Activated naive CD8-positive, alpha-beta T cell (primary cell): ENCODE measurements around the gene LONP2.
"Not testable (repeated sequence)": the region's sequence is repeated elsewhere in the genome, so short reads cannot be mapped to it uniquely, and the experiment has no call there.

Experiments used
- H3K27ac Mint-ChIP-seq: one replicate; pipeline ENCODE4 v1.8.0; 2021; ENCODE audit warnings: mixed read lengths
- H3K27me3 Mint-ChIP-seq: one replicate; pipeline ENCODE4 v1.8.0; 2021; ENCODE audit warnings: mixed read lengths
- H3K36me3 Mint-ChIP-seq: one replicate; pipeline ENCODE4 v1.8.0; 2021; ENCODE audit warnings: mixed read lengths
- H3K4me1 Mint-ChIP-seq: one replicate; pipeline ENCODE4 v1.8.0; 2021; ENCODE audit warnings: low read depth, mixed read lengths
- H3K4me3 Mint-ChIP-seq: one replicate; pipeline ENCODE4 v1.8.0; 2021; ENCODE audit warnings: mild to moderate bottlenecking, mixed read lengths
- H3K9me3 Mint-ChIP-seq: one replicate; pipeline ENCODE4 v1.8.0; 2021; ENCODE audit warnings: low read depth, mixed read lengths

Gene LONP2

DNA sequence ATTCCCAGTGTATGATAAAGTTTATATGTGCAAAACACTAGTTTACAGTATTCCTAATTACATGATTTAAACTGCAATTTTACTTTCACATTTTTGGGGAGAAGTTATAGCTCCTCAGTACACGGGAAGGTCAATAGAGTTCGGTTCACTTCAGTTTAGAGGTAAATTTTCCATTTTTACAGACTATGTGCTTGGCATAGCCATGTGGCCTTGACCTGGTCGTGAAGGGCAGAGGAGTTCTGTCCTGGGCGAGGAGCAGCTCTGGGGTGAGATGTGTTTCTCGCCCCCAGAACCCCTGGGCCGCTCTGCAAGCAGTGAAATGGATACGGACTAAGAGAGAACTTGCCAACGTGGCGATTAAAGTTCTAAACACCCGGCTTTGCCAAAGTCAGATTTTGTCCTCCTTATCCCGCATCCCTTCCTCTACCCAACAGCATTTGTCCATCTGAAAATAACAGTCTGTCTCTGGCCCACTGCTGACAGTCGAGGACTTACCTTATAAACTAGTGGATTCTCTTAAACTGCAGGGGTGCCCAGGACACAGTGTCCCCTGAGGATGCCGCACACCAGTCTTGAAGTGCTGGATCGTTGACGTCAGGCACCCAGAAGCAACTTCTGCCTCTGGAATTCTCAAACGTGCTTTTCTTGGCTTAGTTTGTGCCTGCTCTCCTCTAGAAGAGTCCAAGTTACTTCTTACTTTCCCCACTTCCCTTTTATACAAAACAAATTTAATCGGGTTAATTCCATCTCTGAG is 142.6 kb downstream of the LONP2 start:
- H3K9me3 Mint-ChIP-seq, result no peaks in the 10 kb centered on the region
- no peaks in the 10 kb centered on the region for H3K36me3 Mint-ChIP-seq
- peaks cover 16% of the 10 kb centered on the region for H3K4me1 Mint-ChIP-seq
- H3K27me3 Mint-ChIP-seq, result no peaks in the 10 kb centered on the region
- peak overlapping the region; percentile 10 for H3K27ac Mint-ChIP-seq
- peak overlapping the region; percentile 25 for H3K4me3 Mint-ChIP-seq

DNA sequence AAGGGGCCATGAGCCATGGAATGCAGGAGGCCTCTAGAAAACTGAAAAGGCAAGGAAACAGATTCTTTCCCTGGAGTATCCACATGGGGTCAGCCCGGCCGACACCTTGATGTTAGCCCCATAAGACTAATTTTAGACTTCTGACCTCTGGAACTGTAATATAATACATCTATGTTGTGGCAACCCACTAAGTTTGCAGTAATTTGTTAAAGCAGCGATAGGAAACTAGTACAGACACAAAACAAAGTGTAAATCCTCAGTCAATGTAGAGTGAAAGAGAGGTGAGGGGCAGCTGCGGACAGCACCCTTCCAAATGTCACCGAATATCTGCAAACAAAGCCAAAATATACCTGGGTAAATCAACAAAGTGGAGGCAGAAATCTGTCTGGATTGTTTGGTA is 148.3 kb downstream of the LONP2 start:
- H3K36me3 Mint-ChIP-seq, result no peaks in the 10 kb centered on the region
- no peaks in the 10 kb centered on the region for H3K4me1 Mint-ChIP-seq
- H3K27me3 Mint-ChIP-seq, result no peaks in the 10 kb centered on the region
- H3K4me3 Mint-ChIP-seq, result no peak overlapping the region
- no peak overlapping the region for H3K27ac Mint-ChIP-seq
- H3K9me3 Mint-ChIP-seq, result no peaks in the 10 kb centered on the region

DNA sequence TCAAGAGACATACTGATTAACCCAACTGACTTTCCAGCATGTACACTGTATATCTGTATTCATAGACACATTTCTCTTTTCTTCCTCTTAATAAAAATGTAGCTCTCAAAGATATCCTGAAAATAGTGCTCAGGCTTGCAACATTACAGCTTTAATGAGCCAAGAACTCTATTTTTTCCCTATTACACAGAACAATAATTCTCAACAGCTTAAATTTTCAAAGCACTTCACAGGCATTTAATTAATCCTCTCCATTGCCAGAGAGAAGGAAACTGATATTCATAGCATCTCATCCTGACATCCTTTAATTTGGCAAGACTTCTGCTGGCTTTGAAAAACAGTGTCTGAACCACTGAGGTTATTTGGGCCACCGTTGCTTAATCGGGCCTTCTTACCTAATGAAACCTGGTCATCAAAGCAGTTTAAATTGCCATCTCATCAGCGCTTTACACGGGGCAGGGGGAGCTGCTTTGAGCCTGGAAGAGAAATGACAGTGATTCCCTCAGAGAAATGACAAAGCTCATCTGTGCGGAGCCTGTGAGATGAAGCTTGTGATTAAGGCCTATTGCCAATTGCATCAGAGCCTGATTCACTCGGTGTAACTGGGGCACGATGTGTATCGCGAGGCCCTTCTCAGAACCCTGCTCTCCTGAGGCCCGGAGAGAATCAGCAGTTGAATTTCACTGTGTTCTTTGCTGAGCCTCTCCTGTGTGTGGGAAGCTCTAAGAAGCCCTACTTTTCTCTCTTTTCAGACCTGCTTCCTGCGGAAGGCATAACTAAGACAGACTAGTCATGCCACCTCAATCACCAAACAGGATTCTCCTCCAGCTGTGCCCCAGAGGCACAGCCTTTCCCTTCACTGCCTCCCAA is 149.6 kb downstream of the LONP2 start:
- Mint-ChIP-seq H3K27ac (no peak overlapping the region), H3K27me3 (no peaks in the 10 kb centered on the region), H3K4me1 (no peaks in the 10 kb centered on the region), H3K9me3 (no peaks in the 10 kb centered on the region), H3K36me3 (no peaks in the 10 kb centered on the region), H3K4me3 (no peak overlapping the region)

DNA sequence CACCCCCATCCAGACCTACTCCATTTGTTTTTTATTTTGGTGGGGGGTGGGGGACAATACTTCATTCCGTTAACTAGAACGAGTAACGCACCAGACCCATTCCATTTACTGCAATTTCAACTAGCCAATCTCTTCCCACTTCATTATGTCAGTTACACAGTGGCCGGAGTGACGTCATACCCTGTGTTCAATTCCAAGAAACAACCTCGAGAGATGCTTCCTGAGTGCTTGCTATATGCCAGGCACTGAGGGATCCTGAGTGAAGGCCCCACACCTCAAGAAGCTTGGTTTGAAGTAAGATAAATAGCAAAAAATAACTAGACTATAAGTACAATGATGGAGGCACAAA is 150.2 kb downstream of the LONP2 start:
- Mint-ChIP-seq H3K4me3 (no peak overlapping the region), H3K9me3 (no peaks in the 10 kb centered on the region), H3K4me1 (no peaks in the 10 kb centered on the region), H3K36me3 (no peaks in the 10 kb centered on the region), H3K27ac (no peak overlapping the region), H3K27me3 (no peaks in the 10 kb centered on the region)

DNA sequence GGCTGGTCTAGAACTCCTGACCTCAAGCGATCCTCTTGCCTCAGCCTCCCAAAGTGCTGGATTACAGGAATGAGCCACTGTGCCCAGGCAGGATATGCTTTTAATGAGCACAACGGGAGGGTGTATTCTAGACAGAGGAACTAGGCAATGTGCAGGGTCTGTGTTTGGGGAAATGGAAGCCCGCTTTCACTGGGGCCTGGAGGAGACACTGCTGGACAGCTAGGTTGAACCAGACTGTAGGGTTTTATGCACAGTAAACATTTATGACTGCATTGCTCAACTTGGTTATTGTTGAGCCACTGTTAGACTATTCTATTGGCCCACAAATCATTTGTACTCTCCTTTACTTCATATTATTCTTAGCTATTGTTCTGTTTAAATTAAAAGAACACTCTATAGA is 151.3 kb downstream of the LONP2 start:
- Mint-ChIP-seq H3K9me3 (no peaks in the 10 kb centered on the region), H3K36me3 (no peaks in the 10 kb centered on the region), H3K4me3 (no peak overlapping the region), H3K27ac (no peak overlapping the region), H3K4me1 (no peaks in the 10 kb centered on the region), H3K27me3 (no peaks in the 10 kb centered on the region)

DNA sequence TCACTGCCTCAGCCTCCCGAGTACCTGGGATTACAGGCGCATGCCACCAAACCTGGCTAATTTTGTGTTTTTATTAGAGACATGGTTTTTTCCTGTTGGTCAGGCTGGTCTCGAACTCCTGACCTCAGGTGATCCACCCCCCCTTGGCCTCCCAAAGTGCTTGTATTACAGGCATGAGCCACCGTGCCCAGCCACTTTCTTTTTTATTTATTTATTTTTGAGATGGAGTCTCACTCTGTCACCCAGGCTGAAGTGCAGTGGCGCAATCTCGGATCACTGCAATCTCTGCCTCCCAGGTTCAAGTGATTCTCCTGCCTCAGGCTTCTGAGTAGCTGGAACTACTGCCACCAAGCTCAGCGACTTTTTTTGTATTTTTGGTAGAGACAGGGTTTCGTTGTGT is 158.4 kb downstream of the LONP2 start:
- H3K4me1 Mint-ChIP-seq, H3K27ac Mint-ChIP-seq, H3K27me3 Mint-ChIP-seq, H3K4me3 Mint-ChIP-seq, H3K9me3 Mint-ChIP-seq, H3K36me3 Mint-ChIP-seq: not testable (repeated sequence)

DNA sequence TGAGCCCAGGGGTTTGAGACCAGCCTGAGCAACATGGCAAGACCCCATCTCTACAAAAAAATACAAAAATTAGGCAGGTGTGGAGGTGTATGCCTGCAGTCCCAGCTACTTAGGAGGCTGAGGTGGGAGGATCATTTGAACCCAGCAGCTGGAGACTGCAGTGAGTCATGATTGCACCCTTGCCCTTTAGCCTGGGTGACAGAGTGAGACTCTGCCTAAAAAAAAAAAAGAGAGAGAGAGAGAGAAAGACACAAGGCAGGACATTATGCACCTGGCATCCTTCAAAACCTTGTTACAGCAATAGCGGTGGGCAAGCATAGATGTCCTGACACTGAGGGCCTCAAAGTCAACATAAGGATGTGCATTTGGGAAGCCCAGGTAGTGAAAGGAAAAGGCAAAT is 161.1 kb downstream of the LONP2 start:
- Mint-ChIP-seq H3K4me3 (no peak overlapping the region), H3K36me3 (no peaks in the 10 kb centered on the region), H3K9me3 (no peaks in the 10 kb centered on the region), H3K4me1 (peaks cover 5% of the 10 kb centered on the region), H3K27ac (no peak overlapping the region), H3K27me3 (peaks cover 1% of the 10 kb centered on the region)

DNA sequence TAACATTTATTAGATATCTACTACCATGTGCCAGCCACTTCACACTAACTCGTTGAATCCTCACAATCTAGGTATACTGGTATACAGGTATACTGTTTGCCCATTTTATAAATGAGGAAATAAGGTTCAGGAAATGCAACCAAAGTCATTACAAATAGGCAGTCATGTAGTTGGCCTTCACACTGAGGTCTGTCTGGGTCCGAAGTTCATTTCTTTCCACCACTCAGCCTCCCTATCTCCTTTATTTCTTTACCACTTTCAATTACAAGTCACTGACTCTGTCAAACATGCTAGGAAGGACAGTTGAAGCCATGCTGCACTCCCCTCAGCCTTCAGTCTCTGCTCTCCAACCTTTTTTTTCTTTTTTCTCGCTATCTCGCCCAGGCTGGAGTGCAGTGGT is 161.8 kb downstream of the LONP2 start:
- no peaks in the 10 kb centered on the region for H3K36me3 Mint-ChIP-seq
- no peak overlapping the region for H3K27ac Mint-ChIP-seq
- no peaks in the 10 kb centered on the region for H3K9me3 Mint-ChIP-seq
- H3K4me1 Mint-ChIP-seq, result peaks cover 5% of the 10 kb centered on the region
- H3K4me3 Mint-ChIP-seq, result no peak overlapping the region
- peaks cover 1% of the 10 kb centered on the region for H3K27me3 Mint-ChIP-seq
